Right cardiac atrium (tissue), 5 donors: ENCODE results near the gene ACSM3. TPM values are rescaled to one million over a fixed set of nuclear protein-coding genes. Genes with fewer than 3 reads are reported as not detected.

Experiments used
- ATAC-seq, 2 donors: fragments of 200-7000 bp; cut with Tn5 transposase; one replicate each; pipeline versions ENCODE4 v1.8.0 to v1.9.1; 2020; ENCODE audit warnings: moderate library complexity in 2 of 2, mild to moderate bottlenecking in 1 of 2
- DNase-seq, 3 donors: peaks; one replicate each; pipeline ENCODE4 v3.0.0-alpha.2; 2020
- H3K27ac ChIP-seq: one replicate; pipeline ENCODE4 v1.5.1; 2013; ENCODE audit warnings: mild to moderate bottlenecking, low read length, control low read depth, moderate library complexity
- H3K27me3 ChIP-seq: one replicate; pipeline ENCODE4 v1.6.1; 2013; ENCODE audit not compliant: control insufficient read depth, insufficient read depth
- H3K4me1 ChIP-seq: one replicate; pipeline ENCODE4 v1.6.1; 2013; ENCODE audit warnings: low read length; ENCODE audit not compliant: control insufficient read depth, insufficient read depth
- H3K4me3 ChIP-seq: one replicate; pipeline ENCODE4 v1.5.1; 2013; ENCODE audit warnings: low read length, control low read depth
- H3K9me3 ChIP-seq: one replicate; pipeline ENCODE4 v1.6.1; 2013; ENCODE audit warnings: low read length; ENCODE audit not compliant: control insufficient read depth
- WGBS: extraction: QIAGEN DNeasy Blood & Tissue Kit; methylation state at CpG from one replicate; pipeline ENCODE4 v1.1.7; 2013; 5-methylcytosine and 5-hydroxymethylcytosine counted together
- intact Hi-C, 4 donors: fragments of 100-400 bp; cut with DNase I; formaldehyde crosslinking; loops; one replicate each; pipeline versions ENCODE4 v1.11.0 to v1.14.0; 2022 to 2023
- polyA plus RNA-seq: library from polyadenylated mRNA; stranded (reverse); fragments of 200-250 nt; gene quantifications from one replicate; pipeline ENCODE4 v1.2.3, GENCODE V29; 2013
- total RNA-seq, 4 donors: library from RNA; stranded (reverse); fragmentation: NEBNext Ultra II Directional; extraction: Animal tissue kit (Norgen Biotek cat#: 25700); gene quantifications; one replicate each; pipeline ENCODE4 v1.2.1, GENCODE V29; 2021
- donor health status: healthy with polysubstance abuse.
- donor health status: DM: no; HTN: yes; CAD: no.
- donor health status: DM: no; HTN: no; CAD: no.
- donor health status: DM: no; HTN: yes; CAD: no; lungs with severe emphysema.
- donor health status: DM: yes; HTN: yes; CAD: no.

Gene ACSM3
- total and polyA plus RNA-seq, 5 donors = 8.1 to 21.4 (median 16.2) TPM

- no peaks in the 10 kb centered on the region for H3K9me3 ChIP-seq
- intact Hi-C loops = no loop called here
- no peak for ATAC-seq
- H3K4me1 ChIP-seq = peaks cover 1% of the 10 kb centered on the region
- 75% methylated on average over 1 of the region's 1 CpG for WGBS
- H3K27me3 ChIP-seq = no peaks in the 10 kb centered on the region
- H3K4me3 ChIP-seq = no peak overlapping the region
- no peak overlapping the region for H3K27ac ChIP-seq
- DNase-seq = no peak
These were observed 66.6 kb downstream of the ACSM3 start for GRCh38 chr16:20830372-20830771.

- Histone ChIP-seq H3K27me3 (no peaks in the 10 kb centered on the region), H3K4me1 (peaks cover 1% of the 10 kb centered on the region), H3K9me3 (no peaks in the 10 kb centered on the region), H3K4me3 (no peak overlapping the region), H3K27ac (no peak overlapping the region)
- no peak for ATAC-seq
- intact Hi-C loops = no loop called here
- no peak for DNase-seq
- WGBS = 75% methylated on average over 2 of the region's 2 CpGs
These were observed 69.3 kb downstream of the ACSM3 start for GRCh38 chr16:20833086-20833485.

GRCh38 chr16:20838240-20838639 is 74.4 kb downstream of the ACSM3 start:
- H3K27ac ChIP-seq = no peak overlapping the region
- no peaks in the 10 kb centered on the region for H3K4me1 ChIP-seq
- no peaks in the 10 kb centered on the region for H3K9me3 ChIP-seq
- no peaks in the 10 kb centered on the region for H3K27me3 ChIP-seq
- DNase-seq (no peak), ATAC-seq (no peak)
- intact Hi-C loops = no loop called here
- H3K4me3 ChIP-seq = no peak overlapping the region
- WGBS = 85% methylated on average over 1 of the region's 1 CpG

GRCh38 chr16:20839504-20839903 is 75.7 kb downstream of the ACSM3 start:
- WGBS = 95% methylated on average over 2 of the region's 2 CpGs
- no peak overlapping the region for H3K4me3 ChIP-seq
- DNase-seq (no peak), ATAC-seq (no peak)
- no peaks in the 10 kb centered on the region for H3K27me3 ChIP-seq
- no peaks in the 10 kb centered on the region for H3K9me3 ChIP-seq
- intact Hi-C loops = no loop called here
- no peaks in the 10 kb centered on the region for H3K4me1 ChIP-seq
- H3K27ac ChIP-seq = no peak overlapping the region

- no peaks in the 10 kb centered on the region for H3K9me3 ChIP-seq
- no peak for DNase-seq
- H3K4me1 ChIP-seq = peaks cover 2% of the 10 kb centered on the region
- no peak overlapping the region for H3K27ac ChIP-seq
- intact Hi-C loops = no loop called here
- H3K4me3 ChIP-seq = no peak overlapping the region
- ATAC-seq = no peak
- 84% methylated on average over 2 of the region's 2 CpGs for WGBS
- H3K27me3 ChIP-seq = no peaks in the 10 kb centered on the region
These were observed 80.2 kb downstream of the ACSM3 start for GRCh38 chr16:20844054-20844453.

- intact Hi-C loops = no loop called here
- ATAC-seq = peak in 1 of 2 donors; percentile 41
- H3K4me3 ChIP-seq = no peak overlapping the region
- whole genome bisulfite sequencing = 71% methylated on average over 3 of the region's 3 CpGs
- no peaks in the 10 kb centered on the region for H3K27me3 ChIP-seq
- H3K27ac ChIP-seq = no peak overlapping the region
- DNase-seq = no peak
- no peaks in the 10 kb centered on the region for H3K9me3 ChIP-seq
- H3K4me1 ChIP-seq = peaks cover 2% of the 10 kb centered on the region
These were observed 80.8 kb downstream of the ACSM3 start for GRCh38 chr16:20844588-20844987.

GRCh38 chr16:20846030-20846429 is 82.2 kb downstream of the ACSM3 start:
- WGBS = 60% methylated on average over 6 of the region's 6 CpGs
- Histone ChIP-seq H3K27me3 (no peaks in the 10 kb centered on the region), H3K27ac (no peak overlapping the region), H3K4me3 (no peak overlapping the region), H3K9me3 (no peaks in the 10 kb centered on the region), H3K4me1 (peaks cover 5% of the 10 kb centered on the region)
- ATAC-seq (peak; percentile 47 to 53), DNase-seq (peak in 2 of 3 donors; percentile 70 to 72)
- intact Hi-C loops = loop anchor here in 1 of 4 donors (5.0 kb wide), 1 partner anchor 236 kb away; no protein-coding TSS in a partner anchor

- DNase-seq (no peak), ATAC-seq (no peak)
- intact Hi-C loops = loop anchor here in 1 of 4 donors (5.0 kb wide), 1 partner anchor 236 kb away; no protein-coding TSS in a partner anchor
- Histone ChIP-seq H3K4me1 (peaks cover 6% of the 10 kb centered on the region), H3K4me3 (no peak overlapping the region), H3K9me3 (no peaks in the 10 kb centered on the region), H3K27ac (no peak overlapping the region), H3K27me3 (no peaks in the 10 kb centered on the region)
These were observed 82.7 kb downstream of the ACSM3 start for GRCh38 chr16:20846551-20846950.

Other genes starting within 250 kb of the ACSM3 start
- gene ACSM2B, start 187.6 kb upstream of the ACSM3 start, total RNA-seq = not detected
- not detected for gene ACSM2B, start 187.6 kb upstream of the ACSM3 start, polyA plus RNA-seq
- under 1 TPM in 3 of 4 donors, not detected in 1; 0.17 to 0.26 (median 0.23) TPM for gene ACSM1, start 66.3 kb upstream of the ACSM3 start, total RNA-seq
- 0.23 TPM for gene ACSM1, start 66.3 kb upstream of the ACSM3 start, polyA plus RNA-seq
- gene THUMPD1, start 22.2 kb upstream of the ACSM3 start, total RNA-seq = 10 to 100 TPM; 21.6 to 22.3 (median 22.0) TPM
- 11.7 TPM for gene THUMPD1, start 22.2 kb upstream of the ACSM3 start, polyA plus RNA-seq
- 10 to 100 TPM; 10.1 to 14.0 (median 11.1) TPM for gene ERI2, start 42.5 kb downstream of the ACSM3 start, total RNA-seq
- 5.4 TPM for gene ERI2, start 42.5 kb downstream of the ACSM3 start, polyA plus RNA-seq
- gene REXO5, start 42.5 kb downstream of the ACSM3 start, total RNA-seq = 1 to 10 TPM; 2.3 to 3.8 (median 2.9) TPM
- 2.1 TPM for gene REXO5, start 42.5 kb downstream of the ACSM3 start, polyA plus RNA-seq
- gene DCUN1D3, start 136.3 kb downstream of the ACSM3 start, total RNA-seq = 10 to 100 TPM in 3 of 4 donors, 1 to 10 TPM in 1; 8.6 to 20.2 (median 11.0) TPM
- 4.7 TPM for gene DCUN1D3, start 136.3 kb downstream of the ACSM3 start, polyA plus RNA-seq
- gene LYRM1, start 136.8 kb downstream of the ACSM3 start, total RNA-seq = 10 to 100 TPM; 29.5 to 36.4 (median 35.5) TPM
- gene LYRM1, start 136.8 kb downstream of the ACSM3 start, polyA plus RNA-seq = 54.8 TPM